HG02610 (cell line): ENCODE measurements around the gene PLA2G2E.
A peak's percentile ranks its signal among the peaks of the same experiment; 100 is the strongest.
"Not testable (repeated sequence)": the region's sequence is repeated elsewhere in the genome, so short reads cannot be mapped to it uniquely, and the experiment has no call there.

Experiments
- ATAC-seq: cut with Tn5 transposase; IDR thresholded peaks from one replicate; pipeline ENCODE4 v1.9.1; 2021; ENCODE audit warnings: mild to moderate bottlenecking, moderate library complexity; ENCODE audit not compliant: unreplicated experiment

The PLA2G2E gene

DNA sequence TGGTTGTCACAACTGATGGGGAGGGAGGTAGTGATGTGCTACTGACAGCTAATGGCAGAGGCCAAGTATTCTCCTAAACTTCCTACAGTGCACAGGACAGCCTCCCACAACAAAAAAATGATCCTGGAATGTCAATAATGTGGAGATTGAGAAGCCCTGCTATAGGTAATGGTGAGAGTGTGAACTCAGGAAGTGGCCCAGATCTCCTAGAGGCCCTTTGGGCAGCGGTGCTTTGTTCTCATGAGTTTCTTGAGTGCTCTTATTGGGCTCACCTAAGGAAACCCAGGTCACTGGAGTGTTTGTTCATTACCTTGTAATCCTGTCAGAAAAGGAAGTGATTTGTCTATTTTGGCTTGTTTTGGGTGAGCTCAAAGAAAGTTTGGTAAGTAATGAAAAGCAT is 35.3 kb downstream of the PLA2G2E start:
- ATAC-seq = no peak

DNA sequence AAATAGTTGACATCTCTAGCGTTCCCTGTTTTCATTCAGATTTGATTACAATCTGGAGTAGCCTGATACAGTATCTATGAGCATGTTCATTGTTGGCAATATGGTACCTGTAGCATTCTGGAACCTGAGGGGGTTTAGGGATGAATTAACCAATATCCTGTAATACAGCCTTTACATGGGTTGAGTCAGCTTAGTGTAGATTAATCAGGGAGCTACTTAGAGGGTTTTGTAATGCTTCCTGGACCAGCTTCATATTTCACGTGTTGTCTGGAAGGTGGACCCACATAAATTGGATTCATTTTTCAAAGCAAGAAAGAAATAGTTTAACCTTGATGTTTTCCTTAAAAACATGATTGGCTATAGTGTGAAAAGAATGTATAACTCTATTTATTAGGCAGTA is 37.6 kb downstream of the PLA2G2E start:
- ATAC-seq = no peak

DNA sequence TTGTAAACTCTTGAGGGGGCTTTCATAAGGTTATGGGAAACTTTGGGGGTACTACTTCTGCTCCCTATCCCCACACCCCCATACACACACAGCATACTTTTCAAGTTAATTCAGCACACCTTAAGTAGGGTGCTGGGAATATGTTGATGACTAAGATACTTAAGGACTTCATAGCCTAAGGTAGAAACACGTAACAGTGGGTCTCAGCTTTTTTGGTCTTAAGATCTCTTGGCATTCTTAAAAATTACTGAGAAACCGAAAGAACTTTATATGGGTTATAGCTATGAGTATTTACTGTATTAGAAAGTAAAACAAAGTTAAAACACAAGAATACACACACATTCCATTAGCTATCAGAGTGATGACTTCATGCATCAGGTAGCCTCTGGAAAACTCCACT is 39.1 kb downstream of the PLA2G2E start:
- ATAC-seq = no peak

DNA sequence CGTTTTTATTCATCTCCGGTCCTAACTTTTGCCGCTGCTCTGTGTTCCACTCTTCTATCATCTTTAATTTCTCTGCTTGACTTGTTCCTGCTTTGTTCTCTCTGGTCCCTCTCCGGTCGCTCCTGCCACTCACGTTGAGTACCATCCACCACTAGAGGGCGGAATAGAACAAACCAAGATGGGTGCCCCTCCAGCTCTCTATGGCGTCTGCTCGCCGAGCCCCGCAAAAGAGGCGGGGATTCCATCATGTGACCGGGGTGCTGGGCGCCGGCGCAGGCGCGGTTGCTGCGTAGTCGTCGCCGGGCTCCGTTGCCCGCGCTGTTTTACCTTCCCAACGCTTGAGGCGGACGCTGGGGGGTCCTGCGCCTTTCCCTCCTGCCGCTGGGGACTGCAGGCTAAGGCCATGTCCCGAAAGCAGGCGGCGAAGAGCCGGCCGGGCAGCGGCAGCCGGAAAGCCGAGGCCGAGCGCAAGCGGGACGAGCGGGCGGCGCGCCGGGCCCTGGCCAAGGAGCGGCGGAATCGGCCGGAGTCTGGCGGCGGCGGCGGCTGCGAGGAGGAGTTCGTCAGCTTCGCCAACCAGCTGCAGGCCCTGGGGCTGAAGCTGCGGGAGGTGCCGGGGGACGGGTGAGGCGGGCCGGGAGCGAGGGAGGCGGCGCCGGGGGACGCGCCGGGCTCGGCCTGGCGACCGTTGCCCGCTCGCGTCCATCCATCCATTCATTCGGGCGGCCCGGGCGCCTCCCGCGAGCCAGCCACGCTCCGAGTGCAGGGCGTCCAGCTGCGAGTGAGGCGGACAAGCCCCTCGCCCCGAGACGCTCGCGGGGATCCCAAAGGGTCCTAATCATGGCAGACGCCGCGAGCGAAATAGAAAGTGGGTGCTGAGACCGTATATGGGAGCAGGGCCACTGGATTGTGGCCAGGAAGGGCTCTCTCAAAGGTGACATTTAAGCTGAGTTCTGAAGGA is 41.0 kb downstream of the PLA2G2E start, which contains the start of gene OTUD3:
TSS of gene OTUD3 (plus strand) at position 285 of the 961 bp plus-strand sequence. CDS start at position 404, 119 bp downstream.
- peak; percentile 92 for ATAC-seq

DNA sequence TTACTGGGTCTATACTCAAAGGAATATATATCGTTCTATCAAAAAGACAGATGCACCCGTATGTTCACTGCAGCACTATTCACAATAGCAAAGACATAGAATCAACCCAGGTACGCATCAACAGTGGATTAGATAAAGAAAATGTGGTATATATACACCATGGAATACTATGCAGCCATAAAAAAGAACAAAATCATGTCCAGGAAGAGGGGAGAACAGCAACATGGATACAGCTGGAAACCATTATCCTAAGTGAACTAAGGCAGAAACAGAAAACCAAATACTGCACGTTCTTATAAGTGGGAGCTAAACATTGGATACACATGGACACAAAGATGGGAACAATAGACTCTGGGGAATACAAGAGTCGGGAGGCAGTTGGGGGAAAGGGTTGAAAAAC is 42.6 kb downstream of the PLA2G2E start:
- ATAC-seq = not testable (repeated sequence)

DNA sequence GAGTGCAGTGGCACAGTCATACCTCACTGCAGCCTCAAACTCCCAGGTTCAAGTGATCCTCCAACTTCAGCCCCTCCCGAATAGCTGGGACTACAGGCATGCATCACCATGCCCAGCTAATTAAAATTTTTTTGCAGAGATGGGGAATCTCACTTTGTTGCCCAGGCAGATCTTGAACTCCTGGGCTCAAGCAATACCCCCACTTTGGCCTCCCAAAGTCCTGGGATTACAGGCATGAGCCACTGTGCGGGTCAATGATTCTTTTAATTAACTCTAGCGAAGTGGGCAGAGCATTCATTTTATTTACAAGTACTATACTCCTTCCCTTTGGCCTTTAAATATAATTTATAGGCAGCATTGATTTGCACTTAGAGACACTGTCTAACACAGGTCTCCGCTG is 43.8 kb downstream of the PLA2G2E start:
- ATAC-seq = no peak

DNA sequence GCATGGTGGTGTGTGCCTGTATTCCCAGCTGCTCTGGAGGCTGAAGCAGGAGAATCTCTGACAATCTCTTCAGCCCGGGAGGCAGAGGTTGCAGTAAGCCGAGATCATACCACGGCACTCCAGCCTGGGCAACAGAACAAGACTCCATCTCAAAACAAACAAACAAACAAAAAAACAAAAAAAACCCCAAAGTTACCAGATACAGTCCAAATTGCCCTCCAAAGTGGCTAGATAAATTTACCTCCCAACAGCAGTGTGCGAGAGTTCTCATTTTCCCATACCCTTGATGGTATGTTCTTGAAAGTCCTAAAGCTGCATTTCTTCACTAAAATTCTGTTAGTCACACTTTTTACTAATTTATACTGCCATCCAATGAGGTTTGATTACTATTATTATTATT is 44.2 kb downstream of the PLA2G2E start:
- ATAC-seq = no peak

DNA sequence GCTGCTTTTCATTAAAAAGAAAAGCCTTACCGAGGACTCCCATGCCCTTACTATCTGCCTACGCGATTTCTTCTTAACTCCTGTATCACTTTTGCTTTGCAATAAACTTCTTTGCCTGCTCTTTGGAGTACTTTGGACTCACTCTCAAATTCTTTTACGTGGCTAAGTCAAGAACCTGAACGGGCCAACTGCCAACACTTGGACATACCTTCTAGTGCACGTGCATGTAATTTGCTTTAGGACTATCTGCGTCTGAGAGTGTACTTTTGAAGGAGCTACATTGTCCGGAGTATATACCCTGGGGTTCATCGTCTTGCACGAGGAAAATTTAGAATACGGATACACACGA is 44.8 kb downstream of the PLA2G2E start:
- no peak for ATAC-seq

DNA sequence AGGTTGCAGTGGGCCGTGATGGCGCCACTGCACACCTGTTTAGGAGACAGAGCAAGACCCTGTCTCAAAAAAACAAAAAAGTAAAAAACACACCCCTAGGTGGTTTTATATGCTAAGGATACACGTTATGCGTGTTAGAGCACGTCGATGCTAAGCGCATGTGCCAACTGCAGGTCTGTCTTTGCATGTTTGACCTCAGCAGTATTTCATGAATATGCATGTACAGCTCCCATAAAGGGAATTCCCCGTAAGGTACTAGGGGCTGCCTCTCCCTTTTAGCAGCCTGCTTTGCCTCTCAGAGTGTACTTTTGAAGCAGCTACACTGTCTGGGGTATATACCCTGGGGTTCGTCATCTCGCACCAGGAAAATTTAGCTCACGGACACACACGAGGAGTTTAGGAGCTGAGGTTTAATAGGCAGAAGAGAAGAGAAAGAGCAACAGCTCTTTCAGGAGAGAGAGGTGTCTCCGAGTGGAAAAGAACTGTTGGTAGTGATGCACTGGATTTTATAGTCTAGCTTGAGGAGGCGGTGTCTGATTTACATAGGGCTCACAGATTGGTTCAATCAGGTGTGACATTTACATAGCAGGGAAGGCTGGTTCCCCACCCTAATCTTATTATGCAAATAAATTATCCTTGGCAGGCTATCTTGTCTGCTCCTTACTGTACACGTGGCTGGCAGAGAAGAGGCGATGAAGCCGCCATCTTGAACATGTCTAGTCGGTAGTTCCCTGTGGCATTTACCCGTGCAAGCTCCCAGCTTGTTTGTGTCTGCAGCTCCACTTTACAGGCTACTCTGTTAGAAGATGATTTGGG is 45.4 kb downstream of the PLA2G2E start:
- no peak for ATAC-seq

DNA sequence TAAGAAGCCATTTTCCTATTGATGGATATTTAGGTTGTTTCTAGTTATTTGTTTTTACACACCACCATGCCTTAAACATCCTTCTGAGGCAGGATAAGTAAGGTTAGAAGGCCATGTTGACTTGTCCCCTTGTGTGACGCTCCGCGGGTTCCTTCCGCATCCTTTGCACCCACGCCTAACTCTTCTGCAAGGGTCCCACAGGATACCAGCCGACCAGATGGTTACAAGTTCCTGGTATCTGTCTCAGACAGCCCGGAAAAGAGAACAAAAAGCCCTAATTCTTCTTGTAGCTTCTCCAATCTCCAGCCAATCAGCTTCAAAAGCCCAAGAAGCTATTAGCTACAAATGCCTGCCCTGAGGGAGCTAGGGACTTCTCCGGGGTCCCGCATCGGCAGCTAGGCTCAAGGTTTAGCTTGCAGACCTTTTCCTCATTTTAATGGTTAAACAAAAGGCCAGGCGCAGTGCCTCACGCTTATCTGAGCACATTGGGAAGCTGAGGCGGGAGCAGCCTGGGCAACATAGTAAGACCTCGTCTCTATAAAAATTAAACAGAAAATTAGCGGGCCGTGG is 46.2 kb downstream of the PLA2G2E start:
- no peak for ATAC-seq

DNA sequence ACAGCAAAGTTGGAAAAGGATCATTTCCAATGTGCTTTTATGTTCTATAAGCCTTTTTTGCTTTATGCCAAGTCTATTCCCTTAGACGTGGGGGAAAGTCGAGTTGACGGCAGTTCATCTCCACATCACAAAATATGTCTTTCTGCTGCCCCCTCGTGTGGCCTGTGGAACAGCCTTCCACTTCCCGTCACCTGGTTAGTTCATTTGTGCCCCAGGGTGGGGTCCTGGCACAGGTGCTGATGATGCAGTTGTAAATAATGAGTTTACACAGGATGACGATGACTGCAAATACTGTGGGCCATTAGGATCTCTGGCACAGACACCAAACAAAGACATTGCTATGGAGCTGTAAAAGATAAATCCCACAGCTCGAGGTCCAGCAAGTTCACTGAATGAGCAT is 51.2 kb downstream of the PLA2G2E start:
- ATAC-seq = no peak
